GM21786 (cell line): ENCODE data around the gene ADGRL2.
"Not testable (repeated sequence)": the region's sequence is repeated elsewhere in the genome, so short reads cannot be mapped to it uniquely, and the experiment has no call there.

Experiments
- ATAC-seq: cut with Tn5 transposase; IDR thresholded peaks from one replicate; pipeline ENCODE4 v1.9.1; 2021; ENCODE audit not compliant: unreplicated experiment

The ADGRL2 gene

DNA sequence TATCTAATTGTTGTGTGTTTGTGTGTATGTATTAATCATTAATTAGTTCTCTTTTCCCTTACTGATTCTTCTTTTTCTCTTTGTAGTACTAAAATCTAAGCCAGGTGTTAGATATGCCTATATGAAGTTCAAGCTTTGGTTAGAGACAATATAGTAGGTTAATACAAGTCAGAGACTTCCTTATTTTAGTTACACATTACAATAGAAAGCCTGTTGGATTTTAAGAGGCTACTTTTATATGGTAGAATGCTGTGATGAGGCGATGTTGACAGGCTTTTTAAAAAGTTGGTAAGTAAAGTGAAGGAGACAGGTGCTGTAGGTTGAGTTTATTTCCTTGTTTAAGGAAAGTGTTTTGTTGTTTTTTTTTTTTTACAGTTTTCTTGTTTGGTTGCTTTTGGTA lies 45.9 kb downstream of the ADGRL2 start:
- ATAC-seq, result no peak

DNA sequence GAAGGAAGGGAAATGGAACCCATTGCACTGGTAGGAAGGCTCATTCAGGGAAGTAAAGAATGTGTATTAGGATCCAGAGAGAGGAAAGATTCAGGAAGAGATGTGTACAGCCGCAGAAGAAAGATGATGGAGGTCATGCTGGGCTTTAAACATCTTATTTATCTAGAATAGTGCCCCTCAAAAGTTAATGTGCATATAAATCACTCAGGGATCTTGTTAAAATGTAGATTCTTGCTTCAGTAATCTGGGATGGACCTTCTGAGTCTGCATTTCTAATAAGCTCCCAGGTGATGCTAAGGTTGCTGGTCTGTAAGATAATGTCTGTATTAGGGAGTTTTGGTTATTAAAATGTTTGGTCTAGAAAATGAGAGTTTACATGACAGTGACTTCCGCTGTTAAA lies 46.3 kb downstream of the ADGRL2 start:
- ATAC-seq, result no peak

DNA sequence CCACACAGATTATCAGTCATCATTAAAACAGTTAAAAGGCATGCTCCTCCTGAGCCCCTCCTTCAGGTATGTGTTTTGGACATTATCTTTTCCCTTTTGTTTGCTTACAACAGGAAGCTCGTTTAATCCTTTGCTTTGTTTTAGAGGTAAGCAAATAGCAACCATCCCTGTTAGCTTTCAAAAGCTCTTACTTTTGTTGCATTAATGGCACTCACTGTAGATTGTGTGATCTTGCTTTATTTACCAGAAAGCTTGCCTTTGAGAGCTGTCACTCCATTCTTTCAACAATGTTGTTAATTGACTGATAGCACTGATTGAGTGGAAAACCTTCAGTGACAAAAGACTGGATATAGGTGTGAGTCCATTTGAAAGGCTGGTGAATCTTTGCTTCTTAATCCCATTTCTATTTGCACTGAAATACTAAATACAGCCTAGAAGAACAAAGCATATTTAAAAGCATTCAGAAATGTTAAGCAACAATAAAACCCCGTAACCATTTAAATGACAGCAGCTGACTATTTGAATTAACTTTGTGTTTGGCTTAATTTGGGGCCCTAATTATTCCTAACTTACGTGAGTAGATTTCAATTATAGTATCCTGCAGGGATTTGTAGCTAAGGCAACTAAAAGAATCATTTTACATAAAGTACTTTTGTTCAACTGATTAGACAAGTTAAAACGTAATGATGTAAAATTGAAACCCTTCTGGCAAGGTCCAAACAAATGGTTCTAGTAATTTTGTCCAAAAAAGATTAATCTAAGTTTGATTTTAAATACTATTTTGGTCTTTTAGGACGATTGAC lies 48.3 kb downstream of the ADGRL2 start:
- no peak for ATAC-seq

DNA sequence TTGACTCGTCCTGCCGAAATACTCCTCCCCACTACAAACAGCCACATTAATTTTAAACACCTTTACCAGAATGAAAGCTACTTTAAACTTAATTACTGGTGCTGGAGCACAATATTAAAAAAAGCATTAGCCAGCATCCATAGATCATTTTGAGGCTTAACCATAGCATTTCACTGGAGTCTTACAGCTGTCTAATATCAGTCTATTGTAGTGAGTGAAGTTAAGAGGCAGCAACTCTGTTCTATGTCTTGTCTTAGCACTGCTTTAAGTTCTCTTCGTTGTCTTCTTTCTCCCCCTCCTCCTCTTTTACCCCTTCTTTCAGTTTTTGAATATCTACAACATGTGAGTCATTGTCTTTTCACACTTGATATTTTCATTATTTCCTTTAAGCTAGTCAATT lies 49.3 kb downstream of the ADGRL2 start:
- ATAC-seq, result no peak

DNA sequence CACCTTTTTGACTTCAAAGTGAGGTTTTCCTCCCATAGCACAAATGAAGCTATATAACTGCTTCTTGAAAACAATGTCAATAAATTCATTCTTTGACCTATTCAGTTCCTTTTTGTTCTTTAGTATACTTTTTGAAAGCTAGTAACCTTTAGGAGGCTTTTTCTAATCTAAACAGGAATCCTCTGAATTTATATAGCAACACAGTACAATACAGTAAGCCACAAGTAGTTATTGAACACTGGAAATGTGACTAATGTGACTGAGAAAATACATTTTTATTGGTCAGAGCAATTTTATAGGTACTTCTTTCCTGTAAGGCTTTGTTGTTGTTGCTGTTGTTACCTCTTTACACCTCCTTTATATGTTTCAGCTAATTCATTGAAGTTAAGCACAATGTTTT lies 49.8 kb downstream of the ADGRL2 start:
- no peak for ATAC-seq

DNA sequence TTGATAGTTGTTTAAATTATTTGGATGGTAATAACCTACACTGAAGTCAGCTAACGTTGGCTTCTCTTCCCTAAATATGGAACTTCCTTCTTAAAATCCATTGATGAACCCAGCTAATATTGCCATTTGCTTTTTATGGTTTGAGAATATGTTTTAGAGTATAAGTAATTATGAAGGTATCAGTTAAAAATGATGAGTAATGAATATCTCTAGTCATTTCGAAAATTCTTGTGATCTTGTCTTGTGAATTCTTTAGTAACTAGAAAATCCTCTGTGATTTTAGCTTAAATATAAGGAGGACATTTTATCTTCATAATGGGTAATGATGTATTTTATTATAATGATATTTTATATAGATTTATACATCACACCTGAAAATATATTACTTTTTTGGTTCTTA lies 50.5 kb downstream of the ADGRL2 start:
- no peak for ATAC-seq

DNA sequence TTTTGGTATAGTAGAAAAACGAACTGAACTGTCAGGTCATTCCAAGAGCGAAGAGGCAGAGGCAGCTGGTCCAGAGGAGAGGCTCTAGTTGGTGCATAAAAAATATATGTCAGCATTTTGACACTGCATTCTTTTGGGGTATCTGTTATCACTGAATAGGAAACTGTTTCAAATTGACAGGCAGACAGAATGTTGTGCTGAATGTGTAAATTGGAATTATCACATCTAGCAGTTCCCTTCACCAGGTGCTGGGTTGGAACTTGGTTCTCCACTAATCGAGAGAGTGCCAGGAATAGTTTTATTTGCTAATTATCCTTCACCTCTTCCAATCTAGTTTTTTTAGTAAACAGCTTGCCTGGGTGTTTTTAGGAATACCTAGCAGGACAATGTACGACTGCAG lies 52.2 kb downstream of the ADGRL2 start:
- no peak for ATAC-seq

DNA sequence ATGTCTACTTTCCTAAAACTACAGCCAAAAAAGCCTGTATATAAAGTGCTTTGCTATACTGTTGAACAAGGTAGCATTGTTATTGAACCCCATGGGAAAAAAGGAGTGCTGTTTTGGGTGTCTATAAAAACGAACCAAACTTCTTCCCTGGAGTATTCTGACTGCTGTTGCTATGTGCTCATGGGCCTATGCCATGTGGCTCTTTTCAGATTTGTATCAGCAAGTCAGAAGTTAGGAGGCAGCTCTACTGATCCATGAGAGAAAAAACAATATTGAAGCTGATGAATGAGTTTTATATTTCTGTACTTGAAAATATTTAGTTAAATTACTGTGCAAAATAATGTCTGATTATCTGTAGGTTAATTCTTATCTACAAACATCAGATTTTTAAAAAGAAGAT lies 66.5 kb downstream of the ADGRL2 start:
- ATAC-seq, result no peak

DNA sequence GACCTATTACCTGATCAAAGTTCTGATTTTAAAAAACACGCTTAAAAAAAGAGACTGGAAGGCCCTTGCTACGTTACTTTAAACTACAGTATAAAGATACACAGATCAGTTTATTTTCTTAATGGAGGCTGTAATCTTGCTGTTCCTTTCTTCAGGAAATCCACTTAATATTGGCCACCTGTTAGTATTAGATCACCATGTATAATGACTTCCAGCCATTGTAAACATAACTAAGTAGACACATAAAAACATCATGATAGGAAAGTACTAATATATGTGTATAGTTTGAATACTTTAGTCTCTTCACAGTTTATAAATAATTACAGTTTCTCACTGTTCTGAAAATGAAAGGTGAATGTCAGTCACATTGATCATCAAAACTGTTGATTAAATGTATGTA lies 68.6 kb downstream of the ADGRL2 start:
- ATAC-seq, result no peak

DNA sequence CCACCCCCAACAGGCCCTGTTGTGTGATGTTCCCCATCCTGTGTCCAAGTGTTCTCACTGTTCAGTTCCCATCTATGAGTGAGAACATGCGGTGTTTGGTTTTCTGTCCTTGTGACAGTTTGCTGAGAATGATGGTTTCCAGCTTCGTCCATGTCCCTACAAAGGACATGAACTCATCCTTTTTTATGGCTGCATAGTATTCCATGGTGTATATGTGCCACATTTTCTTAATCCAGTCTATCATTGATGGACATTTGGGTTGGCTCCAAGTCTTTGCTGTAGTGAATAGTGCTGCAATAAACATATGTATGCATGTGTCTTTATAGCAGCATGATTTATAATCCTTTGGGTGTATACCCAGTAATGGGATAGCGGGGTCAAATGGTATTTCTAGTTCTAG lies 70.4 kb downstream of the ADGRL2 start:
- not testable (repeated sequence) for ATAC-seq

DNA sequence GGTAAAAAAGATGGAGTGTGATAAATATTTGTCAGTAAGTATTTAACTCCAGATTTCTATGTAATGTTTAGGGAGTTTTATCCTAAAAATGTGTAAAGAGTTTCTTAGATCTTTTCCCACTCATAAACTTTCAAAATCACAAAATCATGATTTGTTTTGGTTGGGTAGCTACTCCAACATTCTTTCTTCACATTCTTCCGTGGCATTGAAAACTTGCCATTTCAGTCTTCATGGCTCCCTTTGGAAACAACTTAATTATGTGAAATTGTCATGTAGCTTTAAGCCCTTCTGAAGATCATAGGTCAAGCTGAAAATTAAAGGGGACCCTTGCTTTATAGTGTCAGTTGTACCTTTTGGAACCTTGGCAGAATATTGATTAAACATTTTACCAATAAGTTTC lies 73.2 kb downstream of the ADGRL2 start:
- no peak for ATAC-seq

DNA sequence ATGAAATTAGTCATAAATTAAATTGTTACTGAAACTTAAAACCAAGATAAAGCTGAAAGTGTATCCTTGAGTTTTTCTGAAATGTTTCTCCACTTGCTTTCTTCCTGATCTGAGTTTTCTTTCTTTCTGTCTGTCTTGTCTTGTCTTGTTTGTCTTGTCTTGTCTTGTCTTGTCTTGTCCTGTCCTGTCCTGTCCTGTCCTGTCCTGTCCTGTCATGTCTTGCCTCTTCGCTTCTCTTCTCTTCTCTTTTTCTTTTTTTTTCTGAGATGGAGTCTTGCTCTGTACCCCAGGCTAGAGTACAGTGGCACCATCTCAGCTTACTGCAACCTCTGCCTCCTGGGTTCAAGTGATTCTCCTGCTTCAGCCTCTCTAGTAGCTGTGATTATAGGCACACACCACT lies 73.7 kb downstream of the ADGRL2 start:
- no peak for ATAC-seq

DNA sequence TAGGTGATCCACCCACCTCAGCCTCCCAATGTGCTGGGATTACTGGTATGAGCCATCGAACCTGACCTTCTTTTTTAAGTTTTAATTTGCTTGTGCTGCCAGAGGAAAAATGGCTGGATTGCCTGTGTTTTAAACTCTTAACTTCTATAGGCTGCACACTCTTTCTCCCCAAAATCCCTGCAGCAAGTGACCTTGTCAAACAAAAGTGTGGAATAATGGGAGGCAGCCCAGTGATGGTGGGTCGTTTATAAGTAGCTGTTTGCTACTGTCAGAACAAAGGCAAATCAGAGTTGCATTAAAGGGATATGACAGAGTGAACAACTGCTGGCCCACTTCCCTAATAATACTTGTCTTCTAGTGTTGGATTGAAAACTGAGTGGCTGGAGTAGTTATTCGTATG lies 74.2 kb downstream of the ADGRL2 start:
- ATAC-seq, result no peak

DNA sequence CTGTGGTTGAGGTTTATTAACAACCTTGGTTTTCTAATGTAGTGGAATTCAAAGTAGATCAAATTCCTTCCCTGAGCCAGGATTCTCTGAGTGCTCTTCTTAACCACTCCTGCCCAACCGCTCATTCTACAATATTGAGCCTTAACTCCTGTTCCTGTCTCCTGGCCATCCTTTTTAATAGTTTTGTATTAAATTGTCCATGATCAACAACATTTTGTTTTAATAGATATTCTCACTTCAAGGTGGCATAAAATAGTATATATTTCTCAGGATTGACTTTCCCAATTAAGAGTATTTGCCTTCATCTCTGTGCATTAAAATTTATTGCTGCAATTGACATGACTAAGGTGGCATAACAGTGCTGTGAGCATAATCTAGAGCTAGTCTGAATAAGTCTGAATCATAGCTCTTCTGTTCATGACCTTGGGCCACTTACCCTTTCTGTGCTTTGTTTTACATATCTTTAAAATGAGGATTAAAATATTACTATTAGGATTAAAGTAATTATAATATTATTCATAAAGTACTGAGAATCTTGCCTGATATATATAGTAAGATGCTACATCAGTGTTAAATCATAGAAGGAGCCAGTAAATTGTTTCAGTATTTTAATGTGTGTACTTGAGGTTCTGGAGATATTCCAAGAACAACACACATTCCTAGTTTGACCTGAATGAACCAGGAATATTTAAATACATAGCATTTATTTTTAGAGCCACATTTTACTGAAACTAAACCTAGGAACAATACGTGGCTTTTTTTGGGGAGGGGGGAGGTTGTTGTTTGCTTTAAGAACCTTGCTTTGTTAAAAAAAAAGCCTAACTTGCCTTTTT lies 76.4 kb downstream of the ADGRL2 start:
- ATAC-seq, result no peak

DNA sequence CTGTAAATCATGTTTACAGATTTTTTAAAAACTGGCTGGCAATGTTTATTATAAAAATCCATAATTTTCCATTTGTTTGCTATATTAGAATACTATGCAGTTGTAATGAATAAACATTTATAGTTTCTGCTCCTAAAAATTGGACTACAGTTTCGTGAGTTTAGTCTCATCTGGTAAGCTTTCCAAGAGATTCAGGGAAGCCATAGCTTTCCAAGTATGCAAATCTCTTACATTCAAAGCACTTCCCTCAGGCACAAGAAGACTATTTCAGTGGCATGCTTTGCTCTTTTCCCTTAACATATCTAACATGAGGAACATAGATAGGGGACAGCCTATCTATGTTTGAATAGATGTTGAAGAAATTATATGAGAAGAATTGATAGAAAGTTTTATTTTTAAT lies 77.2 kb downstream of the ADGRL2 start:
- ATAC-seq, result no peak

DNA sequence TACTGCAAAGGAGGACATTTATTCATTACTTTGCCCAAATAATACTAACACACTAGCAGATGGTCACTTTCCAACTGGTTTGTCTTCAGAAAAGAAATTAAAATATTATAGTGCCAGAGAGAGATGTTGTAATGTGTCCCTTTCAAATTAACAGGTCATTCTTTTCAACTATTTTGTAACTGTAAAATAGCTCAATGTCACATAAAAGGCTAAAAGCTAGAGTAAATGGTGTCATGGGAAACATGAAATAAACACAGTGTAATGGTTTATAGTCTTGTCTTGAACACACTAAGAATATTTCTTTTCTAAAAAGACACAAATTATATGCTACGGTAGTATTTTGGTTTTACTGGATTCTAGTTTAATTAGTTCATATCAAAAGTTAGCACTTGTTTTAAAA lies 77.8 kb downstream of the ADGRL2 start:
- ATAC-seq, result no peak

DNA sequence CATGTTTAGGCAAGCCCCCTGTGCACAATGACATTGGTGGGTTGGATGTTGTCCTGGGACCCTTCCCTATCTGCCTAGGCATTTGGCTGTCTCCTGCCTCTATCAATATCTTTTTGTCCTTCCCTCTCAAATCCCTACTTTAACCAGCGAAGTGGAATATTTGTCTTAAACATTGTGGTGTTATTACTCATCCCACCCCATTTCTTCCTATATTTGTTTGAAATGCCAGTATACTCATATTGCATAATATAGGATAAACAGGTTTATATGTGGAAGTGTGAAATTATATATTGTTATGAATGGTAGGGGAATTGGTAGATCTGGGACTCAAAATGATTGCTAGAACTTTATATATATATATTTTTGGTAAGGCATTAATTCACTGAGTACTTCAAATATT lies 80.0 kb downstream of the ADGRL2 start:
- no peak for ATAC-seq

DNA sequence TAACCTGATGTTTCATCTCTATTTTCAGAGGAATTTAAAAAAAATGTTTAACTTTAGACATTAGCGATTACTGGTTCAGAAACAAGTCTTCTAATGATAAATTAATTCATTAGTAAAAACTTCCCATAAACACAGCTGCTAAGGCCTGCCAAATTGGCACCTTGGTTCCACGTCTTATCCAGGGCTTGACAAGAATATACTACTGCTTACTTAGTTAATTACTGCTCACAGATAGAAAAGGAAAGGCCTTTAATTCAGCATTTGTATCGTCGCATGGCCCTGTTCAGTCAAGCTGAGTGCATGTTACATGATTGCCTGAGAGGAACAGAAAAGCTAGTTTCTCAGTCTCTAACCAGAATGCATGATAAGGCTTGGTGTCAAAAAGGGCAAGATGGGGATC lies 84.6 kb downstream of the ADGRL2 start:
- no peak for ATAC-seq

DNA sequence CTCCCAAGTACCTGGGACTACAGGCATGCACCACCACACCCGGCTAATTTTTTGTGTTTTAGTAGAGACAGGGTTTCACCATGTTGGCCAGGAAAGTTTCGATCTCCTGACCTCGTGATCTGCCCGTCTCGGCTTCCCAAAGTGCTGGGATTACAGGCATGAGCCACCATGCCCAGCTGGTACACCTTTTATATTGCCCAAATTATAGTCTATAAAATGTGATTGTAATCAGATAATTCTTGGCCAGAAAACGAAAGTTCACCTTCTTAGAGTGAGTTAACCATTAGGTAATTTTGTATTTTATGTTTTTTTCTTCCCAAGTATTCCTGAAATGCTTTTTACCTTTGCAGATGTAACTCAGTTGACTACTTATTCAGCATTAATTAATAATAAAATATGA lies 85.6 kb downstream of the ADGRL2 start:
- ATAC-seq, result not testable (repeated sequence)

DNA sequence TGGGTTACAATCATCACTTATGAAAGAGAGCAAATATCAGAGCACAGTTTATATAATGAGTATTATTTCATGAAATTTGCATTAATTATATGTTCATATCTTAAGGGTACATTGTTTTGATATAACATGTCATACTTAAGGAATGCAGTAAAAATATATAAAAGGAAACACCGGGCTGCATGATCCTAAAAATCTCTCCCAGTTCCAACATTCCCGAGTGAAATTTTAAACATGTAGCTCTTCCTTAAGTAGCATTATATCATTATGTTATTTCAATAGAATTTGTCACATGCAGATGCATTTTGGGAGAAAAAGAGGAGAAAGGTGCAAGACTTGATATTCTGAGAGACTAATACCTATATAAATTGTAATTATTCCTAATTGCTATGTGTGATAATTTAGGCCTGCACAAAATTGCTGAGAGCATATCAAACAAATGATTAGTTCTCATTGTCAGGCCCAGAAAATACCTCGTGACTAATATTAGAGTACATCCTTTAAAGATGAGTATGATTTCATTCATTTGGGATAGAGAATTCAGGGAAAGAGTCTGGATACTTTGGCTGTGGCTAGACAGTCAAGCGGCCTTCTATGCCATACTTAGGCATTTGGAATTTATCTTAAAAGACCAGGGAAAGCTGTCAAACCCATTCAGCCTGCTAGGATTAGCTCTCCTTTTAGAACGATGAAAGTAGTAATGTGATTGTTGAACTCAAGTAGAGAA lies 86.8 kb downstream of the ADGRL2 start:
- ATAC-seq, result no peak

DNA sequence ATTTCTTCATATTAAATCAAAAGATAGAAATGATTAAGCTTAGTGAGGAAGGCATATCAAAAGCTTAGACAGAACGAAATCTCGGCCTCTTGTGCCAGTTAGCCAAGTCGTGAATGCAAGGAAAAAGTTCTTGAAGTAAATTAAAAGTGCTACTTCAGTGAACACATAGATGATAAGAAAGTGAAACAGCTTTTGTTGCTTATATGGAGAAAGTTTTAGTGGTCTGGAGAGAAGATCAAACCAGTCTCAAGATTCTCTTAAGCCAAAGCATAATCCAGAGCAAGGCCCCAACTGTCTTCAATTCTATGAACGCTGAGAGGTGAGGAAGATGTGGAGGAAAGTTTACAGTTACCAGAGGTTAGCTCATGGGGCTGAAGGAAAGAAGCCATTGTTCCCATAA lies 88.4 kb downstream of the ADGRL2 start:
- no peak for ATAC-seq

DNA sequence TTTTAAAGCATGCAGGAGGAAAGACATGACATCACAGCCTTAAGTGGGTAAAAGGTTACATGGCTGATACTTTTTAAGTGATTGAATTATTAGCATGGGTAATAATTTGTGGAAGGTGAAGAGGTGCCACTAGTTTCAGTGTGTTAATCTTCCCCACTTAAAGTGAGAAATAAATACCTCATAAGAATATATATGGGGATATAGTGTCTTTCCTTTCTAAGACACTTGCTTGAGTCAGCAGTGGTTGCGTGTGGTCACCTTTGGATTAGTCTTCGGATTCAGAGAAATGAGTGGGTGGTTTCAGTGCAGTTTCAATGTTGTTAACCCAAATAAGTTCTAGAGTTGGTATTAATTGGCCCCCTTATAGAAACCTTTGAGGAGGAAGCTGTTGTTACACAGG lies 94.1 kb downstream of the ADGRL2 start:
- ATAC-seq, result no peak
